IPS-NIHi11 (cell line): ENCODE results near the gene TM6SF1.

Source experiments
- DNase-seq: peaks from one replicate; pipeline ENCODE4 v3.0.0; 2012; ENCODE audit warnings: mixed read lengths, low spot score

The TM6SF1 gene

GRCh38 chr15:83174891-83175290, 67.4 kb downstream of the TM6SF1 start:
- no peak for DNase-seq

DNA sequence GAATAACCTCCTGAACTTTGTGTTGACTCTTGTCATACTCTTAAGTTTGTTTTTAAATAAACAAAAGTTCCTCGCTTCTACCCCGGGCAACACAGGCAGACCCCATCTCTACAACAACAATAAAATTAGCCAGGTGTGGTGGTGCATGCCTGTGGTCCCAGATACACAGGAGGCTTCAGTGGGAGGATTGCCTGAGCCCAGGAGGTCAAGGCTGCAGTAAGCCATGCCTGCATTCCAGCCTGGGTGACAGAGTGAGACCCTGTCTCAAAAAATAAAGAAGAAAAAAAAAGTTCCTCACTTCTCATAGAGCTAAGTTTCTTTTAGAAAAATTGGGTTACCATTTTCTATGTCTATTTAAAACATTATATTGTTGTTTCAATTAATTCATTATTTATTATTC, 70.9 kb downstream of the TM6SF1 start:
- no peak for DNase-seq

DNA sequence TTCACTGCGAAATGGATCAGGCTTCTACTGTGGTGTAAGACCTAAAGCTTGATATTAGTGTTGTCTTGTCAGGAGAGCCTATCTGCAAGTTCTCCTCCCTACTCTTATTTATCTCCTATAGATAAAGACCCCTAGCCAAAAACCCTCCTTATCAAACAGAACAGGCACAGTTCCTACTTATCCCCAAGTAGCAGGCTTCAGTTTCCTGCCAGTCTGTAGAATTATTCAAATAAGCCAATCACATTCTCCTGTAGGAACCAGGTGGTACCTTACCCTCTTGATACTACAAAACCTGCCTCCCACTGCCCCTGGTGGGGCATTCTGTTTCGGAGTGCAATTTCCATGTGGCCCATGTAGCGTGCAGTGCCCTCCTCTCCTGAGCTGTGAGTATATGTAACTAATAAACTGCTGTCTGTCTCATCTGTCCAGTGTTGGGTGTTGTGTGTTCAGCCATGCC, 71.5 kb downstream of the TM6SF1 start:
- no peak for DNase-seq

- no peak for DNase-seq
Observed at GRCh38 chr15:83185561-83185960, 78.1 kb downstream of the TM6SF1 start.
